AML-193 (cell line): Measurements from ENCODE around the gene ATG4B.

Experiments used
- DNase-seq, 2 experiments: peaks; one replicate each; lab custom pipeline; 2025; lab: John Stamatoyannopoulos, UW

Gene ATG4B

DNA sequence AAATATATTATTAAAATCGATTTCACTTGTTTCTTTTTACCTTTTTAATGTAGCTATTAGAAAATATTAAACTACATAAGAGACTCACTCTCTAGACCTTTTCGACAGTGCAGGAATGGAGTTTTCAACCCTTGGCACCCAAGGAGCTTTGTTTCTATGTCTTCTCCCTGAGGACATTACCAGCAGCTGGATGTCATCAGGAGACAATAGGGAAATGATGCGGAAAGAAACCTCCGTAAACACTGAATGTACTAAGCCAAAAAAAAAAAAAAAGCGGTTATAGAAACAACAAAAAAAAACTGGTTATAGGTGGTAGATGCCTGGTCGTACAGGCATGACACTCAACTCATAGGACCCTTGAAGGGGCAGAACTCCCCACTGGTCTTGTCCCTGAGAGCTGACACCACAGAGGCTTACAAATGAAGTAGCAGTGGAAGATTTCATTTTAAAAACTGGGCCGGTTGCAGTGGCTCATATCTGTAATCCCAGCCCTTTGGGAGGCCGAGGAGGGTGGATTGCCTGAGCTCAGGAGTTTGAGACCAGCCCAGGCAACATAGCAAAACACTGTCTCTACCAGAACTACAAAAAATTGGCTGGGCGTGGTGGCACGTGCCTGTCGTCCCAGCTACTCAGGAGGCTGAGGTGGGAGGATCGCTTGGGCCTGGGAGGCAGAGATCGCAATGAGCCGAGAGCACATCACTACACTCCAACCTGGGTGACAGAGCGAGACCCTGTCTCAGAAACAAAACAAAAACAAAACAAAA lies 24.3 kb upstream of the ATG4B start:
- DNase-seq, result no peak

DNA sequence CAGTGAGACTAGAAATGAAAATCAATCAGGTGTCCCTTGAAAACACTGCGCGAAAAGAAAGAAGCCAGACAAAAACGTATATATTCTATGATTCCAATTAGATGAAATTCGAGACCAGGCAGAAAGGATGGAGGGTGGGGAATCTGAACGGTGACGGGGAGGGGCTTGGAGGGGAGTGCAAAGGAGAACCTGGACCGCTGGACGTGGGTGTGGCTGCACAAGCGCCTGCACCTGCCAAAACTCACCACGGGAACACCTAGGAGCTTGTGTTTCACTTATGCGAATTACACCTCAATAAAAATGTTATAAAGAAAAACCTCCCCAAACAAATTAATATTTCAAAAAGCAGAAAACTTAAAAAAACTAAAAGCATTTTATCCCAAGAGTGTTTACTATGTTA lies 22.5 kb upstream of the ATG4B start:
- DNase-seq, result no peak

DNA sequence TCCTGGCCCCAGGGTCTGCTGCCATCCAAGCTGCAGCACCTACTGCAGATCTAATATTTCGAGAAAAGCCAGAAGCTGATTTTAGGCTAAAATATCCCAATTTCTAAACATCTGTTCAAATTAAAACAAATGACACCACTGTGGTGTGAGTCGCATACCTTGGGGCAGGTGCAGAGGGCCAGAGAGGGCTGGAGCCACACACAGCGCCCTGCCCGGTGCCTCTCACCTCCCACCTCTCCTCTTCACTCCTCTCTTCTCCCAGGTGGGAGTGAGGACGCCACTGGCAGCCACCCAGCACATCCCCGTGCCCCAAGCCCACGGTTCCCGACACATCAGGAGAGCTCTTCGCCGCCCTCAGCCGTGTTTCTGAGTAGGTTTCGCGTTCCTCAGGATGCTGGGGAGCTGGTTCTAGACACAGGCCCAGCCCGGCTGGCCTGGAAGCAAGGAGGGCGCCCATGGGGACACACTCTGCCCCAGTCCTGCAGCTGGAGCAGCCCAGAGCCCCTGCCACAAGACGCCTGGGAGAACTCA lies 21.9 kb upstream of the ATG4B start:
- no peak for DNase-seq

DNA sequence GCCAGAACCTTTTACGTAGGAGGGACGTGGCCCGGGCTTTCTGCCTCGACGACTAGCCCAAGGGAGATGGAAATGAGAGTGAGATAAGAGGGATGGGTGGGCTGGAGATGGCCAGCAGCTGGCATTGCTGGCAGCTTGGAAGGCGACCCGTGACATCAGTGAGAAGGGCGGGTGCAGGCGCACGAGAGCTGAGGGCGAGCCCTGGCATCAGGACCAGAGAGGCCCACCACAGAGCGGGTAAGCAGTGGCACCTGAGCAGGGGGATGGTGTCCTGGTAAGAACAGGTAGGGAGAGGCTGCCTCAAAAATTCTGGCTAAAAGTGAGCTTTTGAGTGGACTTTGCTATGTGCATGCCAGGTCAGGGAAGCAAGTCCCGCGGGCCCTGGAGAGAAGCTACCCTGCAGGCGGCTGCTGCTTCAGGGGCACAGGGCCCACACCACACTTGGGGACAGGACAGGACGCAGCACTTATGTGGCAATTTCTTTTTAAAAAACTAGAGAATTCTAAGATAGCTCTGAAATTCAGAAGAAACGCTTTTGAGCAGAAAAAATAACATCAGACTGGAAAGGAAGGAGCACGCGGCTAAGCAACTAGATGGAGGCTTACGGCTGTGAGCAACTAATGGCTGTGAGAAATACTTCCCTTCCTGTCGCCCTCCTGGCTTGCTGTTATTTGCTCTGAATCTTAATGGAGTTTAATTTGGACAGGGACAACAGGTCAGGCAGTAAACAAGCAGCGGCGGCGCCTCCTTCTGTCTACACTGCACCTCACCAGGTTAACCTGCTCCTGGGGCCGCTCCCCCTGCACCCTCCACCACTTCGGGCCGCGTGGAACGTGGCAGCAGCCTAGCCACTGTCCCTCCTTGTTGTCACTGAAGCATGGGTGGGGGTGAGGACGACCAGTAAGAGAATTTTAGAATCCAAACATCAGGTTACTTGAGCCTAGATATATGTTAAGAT lies 21.0 kb upstream of the ATG4B start:
- no peak for DNase-seq

DNA sequence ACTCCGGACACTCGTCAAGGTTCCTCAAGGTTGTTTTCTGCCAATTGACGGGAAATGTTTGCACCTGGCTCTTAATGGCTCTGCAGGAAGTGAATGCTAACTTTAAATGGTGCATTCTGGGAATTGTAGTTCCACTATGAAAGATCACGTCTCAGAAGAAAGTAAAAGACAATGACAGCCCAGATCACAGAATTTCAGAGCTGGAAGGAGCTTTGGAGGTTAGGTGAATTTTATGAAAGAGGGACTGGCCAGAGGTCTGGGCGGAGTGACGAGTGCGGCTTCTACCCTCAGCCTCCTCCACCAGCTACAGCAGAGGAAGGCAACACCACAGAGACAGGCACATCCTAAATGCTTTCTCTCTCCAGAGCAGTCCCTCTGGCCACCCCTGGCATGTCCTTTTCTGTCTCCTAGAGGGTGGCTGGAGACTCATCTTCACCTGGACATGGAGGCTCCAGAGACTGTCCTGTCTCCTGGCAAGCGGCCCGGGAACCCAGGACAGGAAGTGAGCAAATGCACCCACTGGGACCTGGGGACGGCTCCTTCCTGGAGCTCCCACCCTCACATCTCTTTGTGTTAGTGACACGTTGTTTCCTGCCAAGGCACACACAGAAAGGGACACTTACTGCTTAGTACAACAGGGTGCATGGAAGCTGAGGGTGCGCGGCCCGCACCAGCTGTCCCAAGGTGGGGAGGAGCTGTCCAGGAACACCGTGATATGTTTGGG lies 19.9 kb upstream of the ATG4B start:
- no peak for DNase-seq

DNA sequence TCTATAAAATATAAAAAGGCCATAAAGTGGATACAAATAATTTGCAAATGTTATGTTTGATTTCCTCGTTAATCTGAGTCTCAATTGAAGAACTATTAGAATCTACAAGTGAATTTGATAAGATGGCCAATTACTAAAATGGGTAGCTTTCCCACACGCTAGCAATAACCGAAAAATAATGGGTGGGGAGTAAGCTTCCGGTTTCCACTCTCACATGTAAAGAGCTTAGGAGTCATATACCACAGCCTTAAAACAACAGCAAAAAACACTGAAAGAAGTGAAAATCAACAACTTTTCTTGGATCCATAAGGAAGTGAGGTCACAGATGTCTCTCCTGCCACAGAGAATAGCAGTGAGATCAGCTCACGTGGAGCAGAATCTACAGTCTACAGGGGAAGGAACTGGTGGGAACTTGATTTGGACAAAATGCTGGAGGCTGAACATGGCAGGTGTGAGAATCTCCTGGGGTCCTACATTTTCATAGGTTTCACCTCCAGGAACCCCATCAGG lies 19.1 kb upstream of the ATG4B start:
- no peak for DNase-seq

DNA sequence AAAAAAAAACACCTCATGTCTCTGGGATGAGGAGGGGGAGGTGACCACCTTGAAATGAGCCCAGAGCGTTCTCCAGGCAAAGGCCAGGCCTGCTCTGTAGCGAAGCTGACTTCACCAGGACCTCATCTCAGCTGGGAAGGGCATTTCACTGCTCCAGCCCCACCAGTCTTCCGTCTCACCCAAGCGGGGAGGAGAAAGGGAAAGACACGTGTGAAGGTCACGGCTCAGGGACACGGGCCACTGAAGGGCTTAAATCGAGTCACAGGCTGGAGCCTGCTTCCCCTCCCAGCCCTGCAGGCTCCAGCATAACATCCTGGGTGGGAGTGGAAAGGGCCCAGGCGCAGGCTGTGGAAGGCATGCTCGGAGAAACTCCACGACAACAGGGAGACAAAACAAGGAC lies 18.7 kb upstream of the ATG4B start:
- no peak for DNase-seq

DNA sequence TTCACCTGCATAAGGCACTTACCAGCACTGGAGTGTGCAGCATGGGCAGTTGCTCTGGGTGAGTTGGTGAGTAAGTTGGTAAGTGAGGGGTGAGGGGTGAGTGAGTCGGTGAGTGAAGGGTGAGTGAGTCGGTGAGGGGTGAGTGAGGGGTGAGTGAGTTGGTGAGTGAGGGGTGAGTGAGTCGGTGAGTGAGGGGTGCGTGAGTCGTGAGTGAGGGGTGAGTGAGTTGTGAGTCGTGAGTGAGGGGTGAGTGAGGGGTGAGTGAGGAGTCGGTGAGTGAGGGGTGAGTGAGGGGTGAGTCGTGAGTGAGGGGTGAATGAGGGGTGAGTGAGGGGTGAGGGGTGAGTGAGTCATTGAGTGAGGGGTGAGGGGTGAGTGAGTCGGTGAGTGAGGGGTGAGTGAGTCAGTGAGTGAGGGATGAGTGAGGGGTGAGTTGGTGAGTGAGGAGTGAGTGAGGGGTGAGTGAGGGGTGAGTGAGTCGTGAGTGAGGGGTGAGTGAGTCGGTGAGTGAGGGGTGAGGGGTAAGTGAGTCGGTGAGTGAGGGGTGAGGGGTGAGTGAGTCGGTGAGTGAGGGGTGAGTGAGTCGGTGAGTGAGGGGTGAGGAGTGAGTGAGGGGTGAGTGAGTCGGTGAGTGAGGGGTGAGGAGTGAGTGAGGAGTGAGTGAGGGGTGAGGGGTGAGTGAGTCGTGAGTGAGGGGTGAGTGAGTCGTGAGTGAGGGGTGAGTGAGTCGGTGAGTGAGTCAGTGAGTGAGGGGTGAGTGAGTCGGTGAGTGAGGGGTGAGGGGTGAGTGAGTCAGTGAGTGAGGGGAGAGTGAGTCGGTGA lies 17.7 kb upstream of the ATG4B start:
- DNase-seq, result no peak

DNA sequence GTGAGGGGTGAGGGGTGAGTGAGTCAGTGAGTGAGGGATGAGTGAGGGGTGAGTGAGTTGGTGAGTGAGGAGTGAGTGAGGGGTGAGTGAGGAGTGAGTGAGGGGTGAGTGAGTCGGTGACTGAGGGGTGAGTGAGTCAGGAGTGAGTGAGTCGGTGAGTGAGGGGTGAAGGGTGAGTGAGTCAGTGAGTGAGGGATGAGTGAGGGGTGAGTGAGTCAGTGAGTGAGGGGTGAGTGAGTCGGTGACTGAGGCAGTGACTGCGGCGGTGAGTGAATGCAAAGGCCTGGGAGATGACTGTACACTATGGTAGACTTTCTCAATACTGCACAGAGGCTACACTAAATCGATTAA lies 17.1 kb upstream of the ATG4B start:
- DNase-seq, result no peak

DNA sequence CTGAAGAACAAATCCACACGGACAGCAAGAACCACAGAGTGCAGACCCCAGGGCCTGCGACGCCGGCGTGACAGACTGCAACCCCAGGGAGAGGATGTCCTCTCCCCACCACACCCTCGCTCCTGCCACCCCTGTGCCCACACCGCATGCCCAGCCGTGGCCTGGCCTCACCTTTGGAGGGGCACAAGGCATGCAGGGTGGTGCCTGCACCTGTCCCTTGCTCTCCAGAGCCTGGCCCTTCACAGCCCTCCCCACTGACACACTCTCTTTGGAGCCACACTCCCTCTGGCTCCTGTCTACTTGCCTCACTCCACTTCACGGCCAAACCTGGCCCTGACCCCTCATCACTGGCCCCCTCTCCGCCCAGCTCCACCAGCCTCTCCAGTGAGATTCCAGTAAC lies 9.8 kb upstream of the ATG4B start:
- DNase-seq, result no peak

DNA sequence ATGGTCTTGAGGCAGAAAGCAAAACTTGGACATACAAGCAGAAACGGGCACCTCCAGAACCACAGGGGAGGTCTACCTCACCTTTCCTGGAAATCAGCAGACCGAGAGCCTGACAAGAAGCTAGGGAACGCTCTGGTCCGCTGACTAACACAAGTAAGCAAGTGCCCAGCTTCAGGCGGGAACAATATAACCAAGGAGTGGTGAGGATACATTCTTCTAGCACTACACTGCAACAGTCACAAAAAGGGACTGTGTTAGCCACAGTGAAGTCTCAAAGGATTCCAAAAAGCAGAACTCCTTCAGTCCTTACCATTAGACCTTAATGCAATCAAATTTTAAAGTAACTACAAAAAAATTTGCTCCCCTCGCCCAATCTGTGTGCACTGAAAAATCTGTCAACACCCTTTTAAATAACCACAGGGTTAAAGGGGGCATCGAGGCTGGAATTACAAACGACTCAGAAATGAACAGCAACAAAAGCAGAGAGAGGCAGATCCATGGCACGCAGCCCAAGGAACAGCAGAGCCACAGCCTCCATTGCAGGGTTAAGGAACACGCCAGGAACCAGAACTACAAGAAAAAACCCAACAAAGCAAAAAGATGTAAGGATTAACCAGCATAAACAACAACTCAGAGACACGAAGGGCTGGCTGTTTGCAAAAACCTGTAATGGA lies 7.6 kb upstream of the ATG4B start:
- no peak for DNase-seq

DNA sequence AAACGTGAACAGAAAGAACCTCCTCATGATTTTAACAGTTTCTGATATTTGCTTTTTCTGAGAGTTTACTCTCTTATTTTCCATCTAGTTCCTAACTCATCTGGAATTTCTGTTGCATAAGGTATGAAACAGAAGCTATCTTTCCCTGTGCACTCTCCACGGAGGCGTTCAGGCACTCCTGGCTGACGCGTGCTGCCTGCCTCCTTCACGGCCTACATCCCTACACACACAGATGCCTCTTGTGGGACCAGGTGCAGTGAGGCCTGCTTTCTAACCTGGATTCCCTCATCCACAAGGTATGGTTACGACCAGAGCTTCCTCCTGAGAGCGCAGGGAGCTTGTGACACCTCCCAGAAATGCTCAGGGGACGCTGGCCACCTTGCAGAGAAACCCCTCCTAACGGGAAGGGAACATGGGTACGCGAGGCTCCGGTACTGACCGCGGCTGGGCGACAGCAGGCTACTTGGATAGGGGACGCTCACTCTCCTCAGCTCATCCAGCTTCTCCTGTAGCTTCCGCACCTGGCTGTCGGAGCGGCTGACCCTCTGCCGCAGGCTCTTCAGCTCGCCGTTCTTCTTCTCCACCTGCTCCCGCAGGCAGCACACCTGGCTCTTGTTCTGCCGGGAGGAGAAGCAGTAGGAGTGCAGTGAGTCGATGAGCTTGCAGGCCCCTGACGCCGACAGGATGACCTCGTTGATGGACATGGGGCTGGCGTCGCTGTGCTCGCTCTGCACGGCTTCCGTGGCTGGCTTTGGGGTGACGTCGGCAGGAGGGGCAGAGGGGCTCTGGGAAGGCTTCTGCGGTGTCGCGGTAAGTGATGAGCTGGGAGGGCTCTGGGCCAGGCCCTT lies 4.8 kb upstream of the ATG4B start:
- no peak for DNase-seq

DNA sequence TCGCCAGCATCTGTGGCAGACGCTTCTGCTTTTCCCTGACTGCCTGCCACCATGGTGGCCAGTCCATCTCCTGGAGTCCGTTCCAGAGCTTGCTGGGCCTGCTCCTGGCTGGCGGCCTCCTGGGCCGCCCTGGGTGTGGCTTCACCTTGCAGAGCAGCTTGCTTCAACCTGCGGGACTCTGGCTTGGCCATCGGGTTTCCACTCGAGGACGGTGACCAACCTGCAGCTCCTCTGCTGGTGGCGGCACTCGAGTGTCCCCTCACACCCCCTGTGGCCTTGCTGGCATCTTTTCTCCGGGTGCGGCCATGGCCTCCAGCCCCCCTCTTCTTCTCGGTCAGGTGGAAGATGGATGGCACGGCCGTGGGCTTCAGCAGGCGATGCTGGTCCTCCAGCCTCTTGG lies 3.9 kb upstream of the ATG4B start:
- DNase-seq, result no peak

DNA sequence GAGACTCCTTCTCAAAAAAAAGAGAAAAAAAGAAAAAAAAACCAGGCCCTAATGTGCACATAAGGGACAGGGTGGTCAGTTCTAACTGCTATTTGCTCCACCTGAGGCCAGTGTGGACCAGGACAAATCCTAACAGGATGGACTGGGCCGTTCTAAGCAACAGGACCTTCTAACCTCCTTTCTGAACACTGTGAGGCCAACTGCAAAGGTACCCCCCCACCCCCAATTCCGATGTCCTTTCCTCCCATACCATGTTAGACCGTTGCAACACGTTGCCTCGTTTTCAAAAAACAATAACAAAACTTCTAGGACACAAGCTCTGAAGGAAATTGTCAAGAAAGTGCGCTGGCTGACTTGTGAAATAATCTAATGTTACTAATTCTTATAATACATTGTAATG lies 1.7 kb upstream of the ATG4B start:
- DNase-seq, result no peak

DNA sequence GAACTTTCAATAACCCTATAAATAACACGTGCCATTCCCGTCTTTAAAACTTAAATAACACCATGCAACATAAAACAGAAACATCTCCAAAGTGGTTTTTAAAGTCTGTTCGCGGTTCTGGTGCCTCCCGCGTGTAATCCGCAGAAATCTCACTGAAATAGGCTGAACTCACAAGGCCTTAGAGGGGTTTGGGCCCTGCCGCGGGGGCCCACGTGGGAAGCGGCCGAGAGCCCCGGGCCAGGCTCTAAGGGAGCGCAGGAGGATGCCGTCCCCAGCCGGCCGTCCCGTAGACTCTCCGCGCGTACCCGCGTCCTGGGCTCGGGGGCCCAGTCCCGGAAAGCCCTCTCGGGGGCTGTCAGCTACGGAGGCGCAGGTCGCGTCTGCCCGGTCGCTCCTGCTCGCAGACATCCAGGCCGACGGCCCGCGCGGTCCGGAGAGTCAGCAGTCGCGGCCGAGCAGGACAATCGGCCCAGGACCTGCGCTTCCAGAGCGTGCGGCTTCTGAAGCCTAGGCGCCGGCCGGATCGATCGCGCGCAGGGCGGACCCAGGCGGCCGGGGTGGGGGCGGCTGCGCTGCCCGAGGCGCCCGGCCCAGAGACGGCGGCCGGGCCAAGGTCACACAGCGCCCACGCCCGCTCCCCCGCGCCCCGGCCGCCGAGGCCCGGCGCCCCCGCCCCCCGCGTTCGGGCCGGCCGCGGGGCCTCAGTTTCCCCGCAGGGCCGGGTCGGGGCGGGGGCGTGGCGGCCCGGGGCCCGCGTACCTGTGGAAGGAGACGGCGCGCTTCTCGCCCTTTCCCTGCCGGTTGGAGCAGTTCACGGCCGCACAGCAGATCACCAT lies 1.1 kb upstream of the ATG4B start:
- peak in 1 of 2 experiments; percentile 16 for DNase-seq

DNA sequence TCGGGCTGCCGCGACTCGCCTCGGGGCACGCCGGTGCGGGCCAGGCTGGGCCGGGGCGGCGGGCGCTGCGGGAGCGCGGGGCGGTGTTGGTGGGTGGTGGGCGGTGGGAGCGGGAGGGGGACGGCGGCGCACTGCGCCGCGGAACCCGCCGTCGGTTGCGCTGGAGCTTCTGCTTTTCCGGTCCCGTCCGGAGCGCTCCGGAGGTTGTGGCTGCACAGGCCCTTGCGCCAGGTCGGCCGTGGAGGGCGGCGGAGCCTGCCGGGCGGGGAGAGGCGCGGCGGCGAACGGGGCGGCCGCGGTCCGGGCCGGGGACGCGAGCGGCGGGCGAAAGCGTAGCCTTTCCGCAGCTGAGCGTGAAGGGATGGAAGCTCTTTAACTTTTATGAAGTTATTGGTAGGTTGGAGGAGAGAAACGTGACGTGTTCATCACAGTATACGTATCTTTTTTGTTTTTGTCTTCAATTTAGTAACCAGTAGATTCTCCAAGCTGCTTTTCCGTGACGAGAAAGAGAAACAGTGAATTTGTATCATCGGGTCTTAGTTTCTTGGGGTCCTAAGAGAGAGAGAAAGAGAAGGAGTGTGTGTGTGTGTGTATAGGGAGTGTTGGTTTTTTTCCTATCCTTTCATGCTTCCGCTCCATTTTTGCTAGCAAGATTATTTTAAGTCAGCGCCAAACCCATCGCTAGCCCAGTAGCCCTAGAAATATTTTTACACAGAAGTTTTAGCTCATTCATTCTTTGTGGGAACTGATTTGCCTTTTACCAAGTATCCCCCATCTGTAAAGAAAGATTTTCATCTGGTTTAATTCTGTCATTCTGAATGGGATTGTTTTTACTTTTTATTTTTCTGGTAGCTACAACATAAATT lies 535 bp downstream of the ATG4B start:
- no peak for DNase-seq

DNA sequence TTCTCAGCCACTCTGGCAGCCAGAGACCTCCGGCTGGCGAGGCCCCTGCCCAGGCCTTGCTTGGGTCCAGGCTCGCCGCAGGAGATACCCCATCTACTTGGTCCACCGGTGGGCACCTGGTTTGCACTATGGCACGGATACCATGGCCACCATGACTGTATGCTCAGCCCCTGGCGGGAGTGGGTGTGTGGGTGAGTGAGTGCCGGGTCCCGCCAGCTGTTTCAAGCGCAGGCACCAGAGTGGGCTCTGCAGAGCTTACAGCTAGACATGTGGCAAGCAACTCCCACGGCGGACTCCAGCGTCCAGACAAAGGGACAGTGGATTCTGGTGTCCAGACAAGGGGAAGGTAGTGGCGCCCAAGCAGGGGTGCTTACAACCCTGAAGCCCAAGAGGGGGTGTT lies 1.4 kb downstream of the ATG4B start:
- no peak for DNase-seq

DNA sequence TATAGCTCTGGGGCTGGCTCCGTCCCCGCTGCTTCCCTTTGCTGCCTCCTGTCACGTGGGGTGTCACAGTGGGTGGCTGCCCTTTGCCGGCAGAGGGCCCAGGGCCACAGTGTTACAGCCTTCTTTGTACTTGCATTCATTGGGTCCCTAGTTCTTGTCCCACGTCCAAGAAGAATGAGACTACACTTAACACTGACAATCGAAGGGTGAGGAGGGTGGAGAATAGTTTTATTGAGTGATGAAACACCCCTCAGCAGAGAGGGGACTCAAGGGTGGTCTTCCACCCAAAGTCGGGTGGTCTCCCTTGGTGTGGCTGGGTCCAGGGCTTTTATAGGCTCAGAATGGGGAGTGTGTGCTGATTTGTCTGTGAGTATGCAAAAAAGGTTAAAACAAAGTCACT lies 1.9 kb downstream of the ATG4B start:
- DNase-seq, result no peak
